Natural killer cell (primary cell): ENCODE data around the gene HECTD2. TPM values are rescaled to one million over a fixed set of nuclear protein-coding genes. Genes with fewer than 3 reads are reported as not detected.

ENCODE experiments used
- ATAC-seq, 3 donors: fragments of 150-1000 bp in 2 of 3; fragments of 200-7000 bp in 1 of 3; cut with Tn5 transposase; 1 replicate in 1 of 3; 2 replicates in 2 of 3; pipeline ENCODE4 v1.10.0; 2021; ENCODE audit warnings: mild to moderate bottlenecking in 2 of 3, moderate library complexity in 2 of 3
- DNase-seq, 2 donors: peaks; one replicate each; pipeline versions ENCODE4 v3.0.0 to v3.0.0-alpha.2; 2013 to 2021; ENCODE audit warnings: mixed read lengths in 1 of 2
- H3K27ac ChIP-seq: one replicate; pipeline ENCODE4 v1.5.1; 2013; ENCODE audit warnings: mild to moderate bottlenecking, low read length
- H3K27me3 ChIP-seq: one replicate; pipeline ENCODE4 v1.6.1; 2013; ENCODE audit warnings: low read length; ENCODE audit not compliant: control insufficient read depth, insufficient read depth
- H3K36me3 ChIP-seq: one replicate; pipeline ENCODE4 v1.6.1; 2013; ENCODE audit warnings: low read length; ENCODE audit not compliant: control insufficient read depth, insufficient read depth
- H3K4me1 ChIP-seq: one replicate; pipeline ENCODE4 v1.6.1; 2013; ENCODE audit warnings: low read length; ENCODE audit not compliant: control insufficient read depth, insufficient read depth
- H3K4me3 ChIP-seq: one replicate; pipeline ENCODE4 v1.5.1; 2013; ENCODE audit warnings: low read length
- H3K9me3 ChIP-seq: one replicate; pipeline ENCODE4 v1.6.1; 2013; ENCODE audit warnings: low read length; ENCODE audit not compliant: control insufficient read depth, insufficient read depth
- H3K27ac Mint-ChIP-seq, 2 donors: one replicate each; pipeline ENCODE4 v1.8.0; 2022; ENCODE audit warnings: mild to moderate bottlenecking in 2 of 2, mixed read lengths in 2 of 2, moderate library complexity in 1 of 2
- H3K27me3 Mint-ChIP-seq, 2 donors: one replicate each; pipeline ENCODE4 v1.8.0; 2022; ENCODE audit warnings: low read depth in 2 of 2, mixed read lengths in 2 of 2
- H3K36me3 Mint-ChIP-seq: one replicate; pipeline ENCODE4 v1.8.0; 2022; ENCODE audit warnings: mixed read lengths
- H3K4me1 Mint-ChIP-seq, 2 donors: one replicate each; pipeline ENCODE4 v1.8.0; 2022; ENCODE audit warnings: mixed read lengths in 2 of 2
- H3K4me3 Mint-ChIP-seq: one replicate; pipeline ENCODE4 v1.8.0; 2022; ENCODE audit warnings: mild to moderate bottlenecking, moderate library complexity, mixed read lengths
- H3K9me3 Mint-ChIP-seq, 2 donors: one replicate each; pipeline ENCODE4 v1.8.0; 2022; ENCODE audit warnings: mixed read lengths in 2 of 2
- CTCF ChIP-seq: fragments of 200-600 bp; IDR thresholded peaks from one replicate; pipeline ENCODE4 v1.8.0; 2022; ENCODE audit warnings: antibody characterized with exemption
- WGBS: methylation state at CpG from one replicate; pipeline ENCODE4 v1.1.7; 2013; ENCODE audit warnings: missing lambda C conversion rate; ENCODE audit not compliant: insufficient coverage; 5-methylcytosine and 5-hydroxymethylcytosine counted together
- intact Hi-C: fragments of 100-400 bp; cut with micrococcal nuclease; formaldehyde crosslinking; loops from one replicate; pipeline ENCODE4 v1.14.2; 2022
- total RNA-seq, 4 donors: library from RNA; stranded (reverse); fragments of 120-200 nt in 1 of 4; gene quantifications; one replicate each; pipeline versions ENCODE4 v1.2.3 to v1.2.4, GENCODE V29; 2013 to 2022

The HECTD2 gene
- total RNA-seq, 3 donors from 2014 or later (not counting 1 experiment from before 2014, with no cell fraction given), result 0.61 to 3.6 (median 1.1) TPM

- no peaks in the 10 kb centered on the region for H3K36me3 Mint-ChIP-seq
- H3K9me3 Mint-ChIP-seq, result no peaks in the 10 kb centered on the region
- Histone ChIP-seq H3K36me3 (no peaks in the 10 kb centered on the region), H3K27ac (no peak overlapping the region), H3K27me3 (no peaks in the 10 kb centered on the region), H3K9me3 (no peaks in the 10 kb centered on the region), H3K4me1 (no peaks in the 10 kb centered on the region), H3K4me3 (no peak overlapping the region)
- no peaks in the 10 kb centered on the region for H3K4me1 Mint-ChIP-seq
- no peak for TF ChIP-seq CTCF
- WGBS, result 86% methylated on average over 5 of the region's 5 CpGs
- ATAC-seq, result no peak
- intact Hi-C loops, result no loop called here
- H3K27ac Mint-ChIP-seq, result no peak overlapping the region
- no peaks in the 10 kb centered on the region for H3K27me3 Mint-ChIP-seq
- DNase-seq, result no peak
- H3K4me3 Mint-ChIP-seq, result no peak overlapping the region
Observed at GRCh38 chr10:91511549-91512330, 101.6 kb downstream of the HECTD2 start.

DNA sequence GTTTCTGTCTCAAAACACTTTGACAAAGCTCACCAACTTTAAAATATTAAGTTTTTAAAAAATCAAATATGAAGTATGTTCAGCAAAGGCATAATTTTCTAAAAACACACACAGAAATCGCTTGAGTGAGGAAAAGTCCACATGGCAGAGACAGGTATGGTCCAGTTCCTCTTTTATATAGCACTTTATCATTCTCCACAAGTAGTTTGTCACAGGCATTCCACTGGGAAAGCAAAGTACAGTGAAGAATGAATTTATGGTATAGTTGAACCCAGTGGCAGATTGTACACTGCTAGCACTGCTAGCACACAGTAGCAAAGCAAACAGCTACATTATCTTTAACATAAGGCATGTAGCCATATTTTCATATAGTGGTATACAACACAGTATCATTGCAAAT lies 102.3 kb downstream of the HECTD2 start:
- no peak overlapping the region for H3K4me3 Mint-ChIP-seq
- DNase-seq, result no peak
- no peak for ATAC-seq
- no peaks in the 10 kb centered on the region for H3K27me3 ChIP-seq
- H3K9me3 Mint-ChIP-seq, result no peaks in the 10 kb centered on the region
- 88% methylated on average over 1 of the region's 1 CpG for WGBS
- H3K27ac Mint-ChIP-seq, result no peak overlapping the region
- H3K27me3 Mint-ChIP-seq, result no peaks in the 10 kb centered on the region
- no peak overlapping the region for H3K4me3 ChIP-seq
- H3K4me1 Mint-ChIP-seq, result no peaks in the 10 kb centered on the region
- H3K27ac ChIP-seq, result no peak overlapping the region
- H3K36me3 ChIP-seq, result no peaks in the 10 kb centered on the region
- no peaks in the 10 kb centered on the region for H3K4me1 ChIP-seq
- H3K36me3 Mint-ChIP-seq, result no peaks in the 10 kb centered on the region
- no peak for TF ChIP-seq CTCF
- intact Hi-C loops, result no loop called here
- H3K9me3 ChIP-seq, result no peaks in the 10 kb centered on the region

DNA sequence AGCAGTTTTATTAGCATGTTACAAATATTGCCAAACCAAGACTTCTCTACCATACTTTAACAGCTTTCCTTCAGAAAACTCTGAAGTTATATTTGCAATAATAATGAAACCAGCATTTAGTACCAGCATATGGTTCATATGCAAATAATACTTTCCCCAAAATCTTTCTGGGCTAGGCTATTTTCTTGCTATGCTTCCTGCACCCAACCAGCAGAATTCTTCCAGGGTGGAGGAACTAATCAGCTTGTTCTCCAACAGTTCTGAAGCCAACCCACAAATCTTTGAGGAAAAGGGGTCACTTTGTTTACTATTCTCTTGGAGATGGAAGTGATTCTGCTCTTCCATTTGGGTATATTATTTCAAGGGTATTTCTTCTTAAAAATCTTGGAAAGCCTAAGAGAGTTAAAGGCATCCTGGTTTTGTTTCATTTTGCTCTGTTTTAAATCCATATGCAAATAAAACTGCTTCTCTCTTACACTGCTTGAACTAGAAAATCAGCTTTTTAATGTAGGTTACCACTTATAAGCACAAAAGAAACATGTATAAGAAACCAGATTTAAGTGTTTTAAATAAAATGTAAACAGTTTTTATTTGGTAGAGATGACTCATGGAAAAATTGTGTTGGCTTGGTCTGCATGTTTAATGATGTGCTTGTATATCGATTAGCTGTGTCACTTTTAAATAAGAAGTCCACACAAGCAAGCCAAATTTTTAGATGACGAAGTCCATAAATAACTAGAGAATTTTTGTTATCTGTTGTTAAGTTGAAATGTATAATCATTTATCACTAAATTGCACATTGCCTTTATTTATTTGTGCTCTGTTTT lies 103.7 kb downstream of the HECTD2 start:
- Histone ChIP-seq H3K27me3 (no peaks in the 10 kb centered on the region), H3K4me3 (no peak overlapping the region), H3K36me3 (no peaks in the 10 kb centered on the region), H3K27ac (no peak overlapping the region), H3K4me1 (no peaks in the 10 kb centered on the region), H3K9me3 (no peaks in the 10 kb centered on the region)
- H3K9me3 Mint-ChIP-seq, result no peaks in the 10 kb centered on the region
- no peak for TF ChIP-seq CTCF
- 83% methylated on average over 1 of the region's 2 CpGs for WGBS
- no peaks in the 10 kb centered on the region for H3K27me3 Mint-ChIP-seq
- no peak overlapping the region for H3K4me3 Mint-ChIP-seq
- no peaks in the 10 kb centered on the region for H3K4me1 Mint-ChIP-seq
- H3K27ac Mint-ChIP-seq, result no peak overlapping the region
- DNase-seq, result no peak
- intact Hi-C loops, result no loop called here
- ATAC-seq, result no peak
- H3K36me3 Mint-ChIP-seq, result no peaks in the 10 kb centered on the region
